GM12874 (cell line): ENCODE data around the gene GNMT.

Experiments
- CTCF ChIP-seq: IDR thresholded peaks from 2 replicates; pipeline ENCODE4 v1.5.1; 2011; ENCODE audit warnings: low read depth, mild to moderate bottlenecking, control low read depth, low read length, moderate library complexity; ENCODE audit not compliant: insufficient read depth

The GNMT gene

GRCh38 chr6:43012364-43012763 is 51.8 kb downstream of the GNMT start:
- TF ChIP-seq CTCF: no peak

GRCh38 chr6:43013097-43013842 is 52.7 kb downstream of the GNMT start:
- no peak for TF ChIP-seq CTCF
